ENCODE measurements around the gene PORCN. TPM values are rescaled to one million over a fixed set of nuclear protein-coding genes. Genes with fewer than 3 reads are reported as not detected.

PORCN gene
- total RNA-seq, 6 experiments from 2014 or later = 1.7 to 6.1 (median 1.9) TPM

DNA sequence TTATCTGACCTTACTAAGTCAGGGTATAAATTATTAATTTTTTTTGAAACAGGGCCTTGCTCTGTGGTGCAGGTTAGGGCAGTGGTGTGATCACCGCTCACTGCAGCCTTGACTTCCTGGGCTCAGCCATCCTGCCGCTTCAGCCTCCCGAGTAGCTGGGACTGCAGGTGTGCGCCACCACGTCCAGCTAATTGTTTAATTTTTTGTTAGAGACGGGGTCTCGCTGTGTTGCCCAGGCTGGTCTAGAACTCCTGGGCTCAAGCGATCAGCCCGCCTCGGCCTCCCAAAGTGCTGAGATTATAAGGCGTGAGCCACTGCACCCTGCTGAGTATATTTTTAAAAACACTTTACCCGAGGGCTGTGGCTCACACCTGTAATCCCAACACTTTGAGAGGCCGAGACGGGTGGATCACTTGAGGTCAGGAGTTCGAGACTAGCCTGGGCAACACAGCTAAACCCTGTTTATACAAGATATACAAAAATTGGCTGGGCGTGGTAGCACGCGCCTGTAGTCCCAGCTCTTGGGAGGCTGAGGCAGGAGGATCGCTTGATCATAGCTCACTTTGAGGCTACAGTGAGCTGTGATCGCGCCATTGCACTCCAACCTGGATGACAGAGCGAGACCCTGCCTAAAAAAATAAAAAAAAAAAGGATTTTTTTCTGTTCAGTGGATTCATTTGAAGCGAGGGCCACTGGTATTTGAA lies 30.0 kb downstream of the PORCN start:
- WGBS (ENCODE audit: insufficient coverage, low coverage, low lambda C conversion rate, missing lambda C conversion rate) = 72% methylated on average over 20 of the region's 23 CpGs
- Histone ChIP-seq H3K27ac (peak overlapping the region; percentile 67 to 78 (median 69)), H3K4me1 (peaks cover 0 to 4% (median 0%) of the 10 kb centered on the region in 4 donors), H3K27me3 (no peaks in the 10 kb centered on the region), H3K9me3 (no peaks in the 10 kb centered on the region), H3K4me3 (no peak overlapping the region), H3K36me3 (no peaks in the 10 kb centered on the region)
- intact Hi-C loops (cut with DNase I) = no loop called here
- no peak for TF ChIP-seq POLR2A (IDR thresholded peaks at IDR 0.05)
- TF ChIP-seq, protein P1, sequence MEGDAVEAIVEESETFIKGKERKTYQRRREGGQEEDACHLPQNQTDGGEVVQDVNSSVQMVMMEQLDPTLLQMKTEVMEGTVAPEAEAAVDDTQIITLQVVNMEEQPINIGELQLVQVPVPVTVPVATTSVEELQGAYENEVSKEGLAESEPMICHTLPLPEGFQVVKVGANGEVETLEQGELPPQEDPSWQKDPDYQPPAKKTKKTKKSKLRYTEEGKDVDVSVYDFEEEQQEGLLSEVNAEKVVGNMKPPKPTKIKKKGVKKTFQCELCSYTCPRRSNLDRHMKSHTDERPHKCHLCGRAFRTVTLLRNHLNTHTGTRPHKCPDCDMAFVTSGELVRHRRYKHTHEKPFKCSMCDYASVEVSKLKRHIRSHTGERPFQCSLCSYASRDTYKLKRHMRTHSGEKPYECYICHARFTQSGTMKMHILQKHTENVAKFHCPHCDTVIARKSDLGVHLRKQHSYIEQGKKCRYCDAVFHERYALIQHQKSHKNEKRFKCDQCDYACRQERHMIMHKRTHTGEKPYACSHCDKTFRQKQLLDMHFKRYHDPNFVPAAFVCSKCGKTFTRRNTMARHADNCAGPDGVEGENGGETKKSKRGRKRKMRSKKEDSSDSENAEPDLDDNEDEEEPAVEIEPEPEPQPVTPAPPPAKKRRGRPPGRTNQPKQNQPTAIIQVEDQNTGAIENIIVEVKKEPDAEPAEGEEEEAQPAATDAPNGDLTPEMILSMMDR (IDR thresholded peaks at IDR 0.05) = no peak
- DNase-seq (peak in 1 of 3 donors; percentile 55), ATAC-seq (no peak)

DNA sequence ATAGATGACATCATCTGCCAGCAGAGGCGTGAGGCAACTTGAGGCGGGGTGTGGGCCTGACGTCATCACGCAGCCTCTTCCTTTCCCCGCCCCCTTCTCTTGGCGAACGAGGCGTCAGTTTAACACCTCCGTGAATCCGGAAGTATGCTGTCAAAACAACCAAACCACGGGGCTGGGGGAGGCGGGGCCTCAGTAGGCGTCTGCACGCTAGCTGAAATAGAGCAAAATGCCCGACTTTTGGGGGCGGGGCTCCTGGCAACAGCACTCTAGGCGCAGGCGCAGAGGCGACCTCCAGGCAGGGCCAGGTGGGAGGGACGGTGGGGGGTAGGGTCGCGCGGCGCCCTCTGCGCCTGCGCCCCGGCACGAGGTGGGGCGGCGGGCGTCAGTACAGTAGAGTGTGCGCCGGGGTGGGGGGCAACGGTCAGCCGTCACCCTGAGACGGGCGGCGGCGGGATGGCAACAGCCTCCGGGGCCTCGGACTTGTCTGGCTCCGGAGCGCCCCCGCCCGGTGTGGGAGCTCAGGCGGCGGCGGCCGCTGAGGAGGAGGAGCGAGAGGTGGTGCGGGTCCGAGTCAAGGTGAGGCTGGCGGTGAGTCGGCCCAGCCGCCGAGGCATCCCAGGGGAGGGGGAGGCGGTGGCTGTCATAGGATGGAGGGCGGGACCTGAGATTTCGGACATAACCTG lies 30.7 kb downstream of the PORCN start, which contains the start of gene TBC1D25:
Gene TBC1D25 (plus strand): TSS at position 370 of the 683 bp plus-strand sequence. CDS start 84 bp downstream, at position 454.
- Histone ChIP-seq H3K9me3 (no peaks in the 10 kb centered on the region), H3K36me3 (peaks cover 0 to under 1% (median 0%) of the 10 kb centered on the region in 4 donors), H3K4me1 (peaks cover 0 to 4% (median 0%) of the 10 kb centered on the region in 4 donors), H3K27ac (peak within 1 kb of the TSS; percentile 69 to 84 (median 78)), H3K27me3 (no peaks in the 10 kb centered on the region), H3K4me3 (peak within 1 kb of the TSS; percentile 53 to 72 (median 69))
- TF ChIP-seq, protein P1 (IDR thresholded peaks at IDR 0.05) = peak; percentile 14 to 51 (median 26)
- peak; percentile 55 for TF ChIP-seq POLR2A (IDR thresholded peaks at IDR 0.05)
- intact Hi-C loops (cut with DNase I) = no loop called here
- 44% methylated on average over 28 of the region's 59 CpGs for WGBS (ENCODE audit: insufficient coverage, low coverage, low lambda C conversion rate, missing lambda C conversion rate)
- peak; percentile 96 to 97 (median 96) for DNase-seq
- peak; percentile 90 to 94 (median 92) for ATAC-seq

DNA sequence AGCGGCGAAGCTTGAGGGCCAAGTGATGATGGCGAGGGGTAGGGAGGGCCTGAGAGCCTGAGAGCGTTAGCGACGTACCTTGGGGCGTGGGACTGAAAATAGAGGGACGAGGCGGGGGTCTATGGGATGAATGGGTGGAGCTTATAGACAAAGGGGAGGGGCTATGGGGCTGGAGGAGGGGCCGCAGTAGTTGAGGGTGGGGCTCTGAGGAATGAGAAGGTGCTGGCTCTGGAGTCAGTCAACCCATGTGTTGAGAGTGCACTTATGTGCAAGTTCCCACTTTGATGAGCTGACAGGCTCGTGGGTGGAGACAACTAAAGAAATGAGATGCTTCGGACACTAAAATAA lies 31.2 kb downstream of the PORCN start:
- ATAC-seq (peak; percentile 47 to 65 (median 54)), DNase-seq (no peak)
- WGBS (ENCODE audit: insufficient coverage, low coverage, low lambda C conversion rate, missing lambda C conversion rate) = 34% methylated on average over 11 of the region's 12 CpGs
- Histone ChIP-seq H3K27ac (peak overlapping the region; percentile 65 to 84 (median 73)), H3K4me3 (peak overlapping the region; percentile 53 to 72 (median 69)), H3K36me3 (peaks cover 0 to 5% (median 0%) of the 10 kb centered on the region in 4 donors), H3K9me3 (no peaks in the 10 kb centered on the region), H3K27me3 (no peaks in the 10 kb centered on the region), H3K4me1 (peaks cover 0 to 4% (median 0%) of the 10 kb centered on the region in 4 donors)
- TF ChIP-seq, protein P1 (IDR thresholded peaks at IDR 0.05) = no peak
- no peak for TF ChIP-seq POLR2A (IDR thresholded peaks at IDR 0.05)
- intact Hi-C loops (cut with DNase I) = no loop called here

DNA sequence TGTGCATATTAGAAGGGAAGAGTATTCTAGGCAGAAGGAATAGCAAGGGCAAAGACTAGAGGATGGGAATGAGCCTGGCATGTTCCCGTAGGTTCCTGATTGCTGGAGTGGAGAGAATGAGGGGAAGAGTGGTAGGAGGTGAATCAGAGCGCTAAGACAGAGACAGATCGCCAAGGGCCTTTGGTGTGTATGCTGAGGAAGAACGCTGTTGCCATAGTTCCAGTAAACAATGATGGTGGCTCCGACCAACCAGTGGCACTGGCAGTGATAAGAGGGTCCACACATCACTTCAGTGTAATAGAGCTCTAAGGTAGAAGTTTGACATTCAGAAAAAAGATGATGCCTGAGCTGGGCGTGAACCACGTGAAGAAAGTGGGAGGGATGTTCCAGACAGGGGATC lies 31.7 kb downstream of the PORCN start:
- Histone ChIP-seq H3K4me1 (peaks cover 0 to 4% (median 0%) of the 10 kb centered on the region in 4 donors), H3K9me3 (no peaks in the 10 kb centered on the region), H3K27ac (peak overlapping the region in 1 of 3 donors; percentile 73), H3K36me3 (peaks cover 0 to 5% (median 0%) of the 10 kb centered on the region in 4 donors), H3K27me3 (no peaks in the 10 kb centered on the region), H3K4me3 (peak overlapping the region in 1 of 3 donors; percentile 69)
- no peak for DNase-seq
- no peak for ATAC-seq
- intact Hi-C loops (cut with DNase I) = no loop called here
- 84% methylated on average over 4 of the region's 7 CpGs for WGBS (ENCODE audit: insufficient coverage, low coverage, low lambda C conversion rate, missing lambda C conversion rate)
- TF ChIP-seq, protein P1 (IDR thresholded peaks at IDR 0.05) = no peak
- TF ChIP-seq POLR2A (IDR thresholded peaks at IDR 0.05) = no peak

Data from right lobe of liver (tissue), 6 donors.